ENCODE data around the gene RMP24.

The RMP24 gene

GRCh38 chr18:36009214-36009613 lies 36.7 kb downstream of the RMP24 start:
- no peak for DNase-seq
- Histone ChIP-seq H3K9me3 (no peaks in the 10 kb centered on the region), H3K27me3 (no peaks in the 10 kb centered on the region), H3K27ac (no peak overlapping the region), H3K4me1 (no peaks in the 10 kb centered on the region), H3K4me3 (no peak overlapping the region), H3K36me3 (no peaks in the 10 kb centered on the region)
- WGBS, 5 donors: 69 to 81% (median 77%) methylated on average over 3 of the region's 3 CpGs
- intact Hi-C loops (cut with DNase I; ENCODE audit: low total_unique reads): no loop called here
- TF ChIP-seq POLR2AphosphoS5 (IDR thresholded peaks at IDR 0.05): no peak
- TF ChIP-seq EP300 (IDR thresholded peaks at IDR 0.05): no peak
- TF ChIP-seq CTCF (IDR thresholded peaks at IDR 0.05): no peak
- TF ChIP-seq POLR2A (IDR thresholded peaks at IDR 0.05): no peak

GRCh38 chr18:36012891-36013290 lies 40.4 kb downstream of the RMP24 start:
- WGBS, 5 donors: 90 to 100% (median 98%) methylated on average over 2 of the region's 2 CpGs
- Histone ChIP-seq H3K27ac (no peak overlapping the region), H3K4me1 (peaks cover 0 to 6% (median 3%) of the 10 kb centered on the region in 4 donors), H3K36me3 (no peaks in the 10 kb centered on the region), H3K9me3 (no peaks in the 10 kb centered on the region), H3K4me3 (no peak overlapping the region), H3K27me3 (no peaks in the 10 kb centered on the region)
- DNase-seq: no peak
- intact Hi-C loops (cut with DNase I; ENCODE audit: low total_unique reads): no loop called here
- TF ChIP-seq POLR2A (IDR thresholded peaks at IDR 0.05) (no peak), POLR2AphosphoS5 (IDR thresholded peaks at IDR 0.05) (no peak), CTCF (IDR thresholded peaks at IDR 0.05) (no peak), EP300 (IDR thresholded peaks at IDR 0.05) (no peak)

- Histone ChIP-seq H3K4me3 (no peak overlapping the region), H3K36me3 (no peaks in the 10 kb centered on the region), H3K9me3 (no peaks in the 10 kb centered on the region), H3K4me1 (peaks cover 0 to 7% (median 3%) of the 10 kb centered on the region in 4 donors), H3K27me3 (no peaks in the 10 kb centered on the region), H3K27ac (no peak overlapping the region)
- no peak for TF ChIP-seq POLR2A (IDR thresholded peaks at IDR 0.05)
- no peak for TF ChIP-seq POLR2AphosphoS5 (IDR thresholded peaks at IDR 0.05)
- TF ChIP-seq CTCF (IDR thresholded peaks at IDR 0.05): no peak
- no peak for TF ChIP-seq EP300 (IDR thresholded peaks at IDR 0.05)
- WGBS, 5 donors: 91 to 94% (median 93%) methylated on average over 3 of the region's 3 CpGs
- intact Hi-C loops (cut with DNase I; ENCODE audit: low total_unique reads): loop anchor here (5.0 kb wide), 1 partner anchor 272 kb away; no protein-coding TSS in a partner anchor
- no peak for DNase-seq
Measured at GRCh38 chr18:36015629-36016028, 43.1 kb downstream of the RMP24 start.

- 70 to 89% (median 75%) methylated on average over 2 of the region's 2 CpGs for WGBS, 5 donors
- TF ChIP-seq CTCF (IDR thresholded peaks at IDR 0.05): no peak
- no peak for TF ChIP-seq POLR2A (IDR thresholded peaks at IDR 0.05)
- no peak for TF ChIP-seq POLR2AphosphoS5 (IDR thresholded peaks at IDR 0.05)
- no peak for TF ChIP-seq EP300 (IDR thresholded peaks at IDR 0.05)
- no peak overlapping the region for H3K4me3 ChIP-seq
- peaks cover 0 to 7% (median 3%) of the 10 kb centered on the region in 4 donors for H3K4me1 ChIP-seq
- H3K27ac ChIP-seq: no peak overlapping the region
- DNase-seq: no peak
- H3K27me3 ChIP-seq: no peaks in the 10 kb centered on the region
- H3K36me3 ChIP-seq: no peaks in the 10 kb centered on the region
- no peaks in the 10 kb centered on the region for H3K9me3 ChIP-seq
- intact Hi-C loops (cut with DNase I; ENCODE audit: low total_unique reads): loop anchor here (5.0 kb wide), 1 partner anchor 270 kb away; no protein-coding TSS in a partner anchor
Measured at GRCh38 chr18:36017232-36017631, 44.8 kb downstream of the RMP24 start.
